ENCODE measurements around the gene SLC6A3.

- no peak for TF ChIP-seq POLR2A (IDR thresholded peaks at IDR 0.05)
- TF ChIP-seq, protein P1, sequence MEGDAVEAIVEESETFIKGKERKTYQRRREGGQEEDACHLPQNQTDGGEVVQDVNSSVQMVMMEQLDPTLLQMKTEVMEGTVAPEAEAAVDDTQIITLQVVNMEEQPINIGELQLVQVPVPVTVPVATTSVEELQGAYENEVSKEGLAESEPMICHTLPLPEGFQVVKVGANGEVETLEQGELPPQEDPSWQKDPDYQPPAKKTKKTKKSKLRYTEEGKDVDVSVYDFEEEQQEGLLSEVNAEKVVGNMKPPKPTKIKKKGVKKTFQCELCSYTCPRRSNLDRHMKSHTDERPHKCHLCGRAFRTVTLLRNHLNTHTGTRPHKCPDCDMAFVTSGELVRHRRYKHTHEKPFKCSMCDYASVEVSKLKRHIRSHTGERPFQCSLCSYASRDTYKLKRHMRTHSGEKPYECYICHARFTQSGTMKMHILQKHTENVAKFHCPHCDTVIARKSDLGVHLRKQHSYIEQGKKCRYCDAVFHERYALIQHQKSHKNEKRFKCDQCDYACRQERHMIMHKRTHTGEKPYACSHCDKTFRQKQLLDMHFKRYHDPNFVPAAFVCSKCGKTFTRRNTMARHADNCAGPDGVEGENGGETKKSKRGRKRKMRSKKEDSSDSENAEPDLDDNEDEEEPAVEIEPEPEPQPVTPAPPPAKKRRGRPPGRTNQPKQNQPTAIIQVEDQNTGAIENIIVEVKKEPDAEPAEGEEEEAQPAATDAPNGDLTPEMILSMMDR (IDR thresholded peaks at IDR 0.05 in 8 of 11, conservative IDR thresholded peaks at IDR 0.05 in 3 of 11) = no peak
- peak in 2 of 3 donors; percentile 19 to 43 for TF ChIP-seq POLR2AphosphoS5 (IDR thresholded peaks at IDR 0.05)
Measured at GRCh38 chr5:1466631-1467265, 21.5 kb upstream of the SLC6A3 start.

Data from spleen (tissue), 7 donors.